HUES64 (cell line): ENCODE data around the gene MTRF1L.

Experiments used
- H3K27ac ChIP-seq: 2 replicates; pipeline ENCODE4 v1.7.0; 2013; ENCODE audit warnings: low read depth, low read length, inconsistent platforms
- H3K27me3 ChIP-seq: 2 replicates; pipeline ENCODE4 v1.6.1; 2013; ENCODE audit warnings: mild to moderate bottlenecking, low read length; ENCODE audit not compliant: insufficient read depth
- H3K36me3 ChIP-seq: 2 replicates; pipeline ENCODE4 v1.6.1; 2013; ENCODE audit warnings: mild to moderate bottlenecking, low read length; ENCODE audit not compliant: insufficient read depth
- H3K4me1 ChIP-seq: 2 replicates; pipeline ENCODE4 v1.6.1; 2013; ENCODE audit warnings: mild to moderate bottlenecking, low read length, moderate library complexity; ENCODE audit not compliant: insufficient read depth
- H3K4me3 ChIP-seq: 2 replicates; pipeline ENCODE4 v1.5.1; 2013; ENCODE audit warnings: mild to moderate bottlenecking, low read length, moderate library complexity
- H3K9ac ChIP-seq: 2 replicates; pipeline ENCODE4 v1.6.1; 2013; ENCODE audit warnings: mild to moderate bottlenecking, low read depth, low read length
- H3K9me3 ChIP-seq: 2 replicates; pipeline ENCODE4 v1.6.1; 2013; ENCODE audit warnings: low read depth, low read length; ENCODE audit not compliant: insufficient read depth
- WGBS: fragments of 150-250, 120-280 bp; methylation state at CpG from one replicate; pipeline ENCODE4 v1.1.7; 2013; ENCODE audit warnings: missing lambda C conversion rate; 5-methylcytosine and 5-hydroxymethylcytosine counted together

MTRF1L gene

DNA sequence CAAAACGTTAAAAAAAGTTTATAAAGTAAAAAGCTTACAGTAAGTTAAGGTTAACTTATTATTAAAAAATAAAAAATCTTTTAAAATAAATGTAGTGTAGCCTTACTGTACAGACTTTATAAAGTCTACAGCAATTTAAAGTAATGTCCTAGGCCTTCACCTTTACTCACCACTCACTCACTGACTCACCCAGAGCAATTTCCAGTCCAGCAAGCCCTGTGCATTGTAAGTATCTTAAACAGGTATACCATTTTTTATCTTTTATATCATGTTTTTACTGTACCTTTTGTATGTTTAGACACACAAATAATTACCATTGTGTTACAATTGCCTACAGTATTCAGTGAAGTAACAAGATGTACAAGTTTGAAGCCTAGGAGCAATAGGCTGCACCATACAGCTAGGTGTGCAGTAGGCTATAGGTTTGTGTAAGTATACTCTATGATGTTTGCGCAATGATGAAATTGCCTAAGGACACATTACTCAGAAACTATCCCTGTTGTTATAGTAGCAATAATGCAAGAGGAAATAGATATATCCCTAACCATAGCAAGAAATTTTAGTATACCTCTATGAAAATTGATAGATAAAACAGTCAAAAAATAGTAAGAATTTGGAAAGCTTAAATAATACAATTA, 59.1 kb downstream of the MTRF1L start:
- 100% methylated on average over 1 of the region's 2 CpGs for WGBS

GRCh38 chr6:152942319-152942869, 60.1 kb downstream of the MTRF1L start:
- no peak overlapping the region for H3K4me3 ChIP-seq
- no peak overlapping the region for H3K9ac ChIP-seq
- no peaks in the 10 kb centered on the region for H3K27me3 ChIP-seq
- H3K4me1 ChIP-seq, result peaks cover 7% of the 10 kb centered on the region; the same call in 1 of the 2 replicates
- no peaks in the 10 kb centered on the region for H3K36me3 ChIP-seq
- 100% methylated on average over 1 of the region's 1 CpG for WGBS
- H3K9me3 ChIP-seq, result no peaks in the 10 kb centered on the region
- no peak overlapping the region for H3K27ac ChIP-seq

More for the DNA sequence above, 59.1 kb downstream of the MTRF1L start:
- H3K4me3 ChIP-seq, result no peak overlapping the region
- H3K27ac ChIP-seq, result no peak overlapping the region
- H3K9me3 ChIP-seq, result no peaks in the 10 kb centered on the region
- H3K9ac ChIP-seq, result no peak overlapping the region
- peaks cover 7% of the 10 kb centered on the region; the same call in 1 of the 2 replicates for H3K4me1 ChIP-seq
- H3K27me3 ChIP-seq, result no peaks in the 10 kb centered on the region
- H3K36me3 ChIP-seq, result no peaks in the 10 kb centered on the region

DNA sequence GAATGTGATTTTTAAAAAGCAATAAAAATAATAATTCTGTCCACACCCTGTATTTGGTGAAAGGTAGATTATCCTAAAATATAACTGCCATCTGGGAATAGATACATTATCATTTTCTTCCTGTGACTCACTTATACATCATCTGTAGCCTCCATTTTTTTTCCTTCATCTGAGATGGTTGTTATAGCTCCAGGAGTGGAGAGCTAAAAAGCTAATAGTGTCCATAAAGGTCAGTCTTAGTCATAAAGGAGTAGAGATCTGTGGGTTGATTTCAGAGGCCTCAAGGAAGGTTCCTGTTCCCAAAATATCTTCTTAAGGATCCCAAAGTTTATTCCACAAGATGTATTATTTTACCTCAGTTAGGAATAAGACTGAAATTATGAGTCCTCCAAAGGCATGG, 60.8 kb downstream of the MTRF1L start:
- Histone ChIP-seq H3K27me3 (no peaks in the 10 kb centered on the region), H3K9ac (no peak overlapping the region)

More for the DNA sequence above, 60.8 kb downstream of the MTRF1L start:
- Histone ChIP-seq H3K27ac (no peak overlapping the region), H3K4me1 (peaks cover 1% of the 10 kb centered on the region; the same call in 1 of the 2 replicates), H3K4me3 (no peak overlapping the region), H3K36me3 (no peaks in the 10 kb centered on the region), H3K9me3 (no peaks in the 10 kb centered on the region)
